GM19397 (cell line): Measurements from ENCODE around the gene NKAIN4.
A peak's percentile ranks its signal among the peaks of the same experiment; 100 is the strongest.

Source experiments
- ATAC-seq: cut with Tn5 transposase; IDR thresholded peaks from one replicate; pipeline ENCODE4 v1.9.1; 2021; ENCODE audit warnings: mild to moderate bottlenecking, moderate library complexity; ENCODE audit not compliant: unreplicated experiment

Gene NKAIN4

DNA sequence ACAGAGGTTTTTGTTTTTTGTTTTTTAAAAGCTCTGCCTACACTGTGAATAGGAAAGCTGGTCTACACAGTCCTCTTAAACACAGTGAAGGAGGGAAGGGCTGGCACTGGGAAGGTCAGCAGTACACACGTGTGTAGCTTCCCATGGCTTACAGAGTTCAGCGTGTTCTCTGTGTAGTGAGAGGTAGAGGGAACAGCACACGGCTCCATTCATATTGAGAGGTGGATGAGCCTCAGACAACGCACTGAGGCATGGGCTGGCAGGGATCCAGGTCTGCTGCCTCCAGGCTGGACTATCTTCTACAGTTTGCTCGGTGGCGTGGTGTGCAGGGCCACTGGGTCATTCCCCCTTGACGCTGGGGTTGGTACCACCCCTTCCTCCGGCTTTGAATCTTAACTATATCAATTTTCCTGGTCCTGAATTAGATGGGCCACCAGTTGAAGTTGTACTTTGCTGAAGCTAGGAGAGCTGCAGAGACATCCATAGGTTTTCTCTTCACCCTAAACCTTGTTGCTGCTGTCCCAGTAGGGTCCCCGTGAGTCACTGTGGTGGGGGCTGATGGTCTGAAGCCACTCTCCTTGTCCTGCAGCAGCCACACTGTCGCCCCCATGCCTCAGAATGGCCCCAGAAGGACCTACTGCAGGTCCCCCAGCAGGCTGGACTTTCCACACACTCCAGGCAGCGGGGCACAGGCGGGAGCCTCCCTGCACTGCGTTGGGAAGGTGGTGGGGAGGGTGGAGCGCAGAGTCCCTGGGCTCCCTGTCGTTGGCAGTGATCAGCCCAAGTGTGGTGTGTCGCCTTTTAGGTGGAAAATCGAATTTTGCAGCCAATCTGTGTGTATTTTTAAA is 20.3 kb upstream of the NKAIN4 start:
- no peak for ATAC-seq

DNA sequence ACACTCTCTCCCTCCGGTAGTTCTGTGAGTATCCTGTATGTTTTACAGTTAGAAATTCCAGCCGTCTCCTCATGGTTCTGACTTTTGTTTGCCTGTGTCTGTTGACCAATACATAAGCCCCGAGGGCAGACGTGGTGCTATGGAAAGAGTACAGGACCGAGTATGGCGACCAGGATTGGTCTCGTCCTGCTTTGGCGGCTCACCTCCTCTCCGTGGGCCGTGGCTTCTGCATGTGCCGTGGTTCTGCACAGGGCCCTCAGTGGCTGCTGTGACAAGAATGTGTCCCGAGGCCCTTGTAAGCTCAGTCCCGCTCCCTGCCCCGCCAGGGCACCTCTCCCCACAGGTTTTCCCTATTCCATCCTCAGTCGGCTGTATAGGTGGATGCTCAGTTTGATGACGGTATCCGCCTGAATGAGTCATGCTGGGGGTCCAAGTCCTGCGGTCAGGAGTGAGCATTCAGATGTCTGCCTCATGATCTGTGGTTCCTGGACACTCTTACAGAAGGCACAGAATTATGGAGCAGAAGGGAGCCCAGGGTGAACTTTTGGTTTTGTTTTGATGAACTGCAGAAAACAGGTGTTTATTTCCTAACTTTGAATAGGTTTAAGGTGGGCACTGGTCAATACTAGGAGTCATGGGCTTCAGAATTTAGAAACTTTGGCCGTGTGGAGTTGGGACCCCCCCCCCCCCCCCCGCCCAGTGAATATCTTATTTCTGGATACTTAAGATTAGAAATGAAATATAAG is 19.5 kb upstream of the NKAIN4 start:
- ATAC-seq, result no peak

DNA sequence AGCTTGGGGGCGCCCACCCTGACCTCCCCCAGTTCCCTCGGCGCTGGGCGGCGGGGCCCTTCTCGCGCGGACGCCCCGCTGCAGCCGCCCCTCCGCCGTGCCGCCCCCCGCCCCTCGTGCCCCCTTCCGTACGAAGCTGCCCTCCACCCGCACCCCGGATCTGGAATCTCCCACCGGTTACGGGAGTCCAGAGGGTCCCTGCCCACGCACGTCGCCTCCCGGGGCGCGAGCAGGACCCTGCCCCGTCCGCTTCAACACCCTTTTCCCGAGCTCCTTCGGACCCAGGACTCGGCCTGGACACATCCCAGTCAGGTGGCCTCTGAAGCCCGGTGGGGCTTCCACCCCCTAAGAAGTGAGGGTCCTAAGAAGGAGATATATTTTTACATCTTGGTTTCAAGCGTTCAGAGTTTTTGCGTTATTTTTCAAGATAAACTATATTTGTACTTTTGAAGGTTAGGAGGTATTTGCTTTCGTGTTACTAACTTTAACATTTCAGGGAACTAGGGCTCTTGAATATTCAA is 18.9 kb upstream of the NKAIN4 start:
- ATAC-seq, result no peak

DNA sequence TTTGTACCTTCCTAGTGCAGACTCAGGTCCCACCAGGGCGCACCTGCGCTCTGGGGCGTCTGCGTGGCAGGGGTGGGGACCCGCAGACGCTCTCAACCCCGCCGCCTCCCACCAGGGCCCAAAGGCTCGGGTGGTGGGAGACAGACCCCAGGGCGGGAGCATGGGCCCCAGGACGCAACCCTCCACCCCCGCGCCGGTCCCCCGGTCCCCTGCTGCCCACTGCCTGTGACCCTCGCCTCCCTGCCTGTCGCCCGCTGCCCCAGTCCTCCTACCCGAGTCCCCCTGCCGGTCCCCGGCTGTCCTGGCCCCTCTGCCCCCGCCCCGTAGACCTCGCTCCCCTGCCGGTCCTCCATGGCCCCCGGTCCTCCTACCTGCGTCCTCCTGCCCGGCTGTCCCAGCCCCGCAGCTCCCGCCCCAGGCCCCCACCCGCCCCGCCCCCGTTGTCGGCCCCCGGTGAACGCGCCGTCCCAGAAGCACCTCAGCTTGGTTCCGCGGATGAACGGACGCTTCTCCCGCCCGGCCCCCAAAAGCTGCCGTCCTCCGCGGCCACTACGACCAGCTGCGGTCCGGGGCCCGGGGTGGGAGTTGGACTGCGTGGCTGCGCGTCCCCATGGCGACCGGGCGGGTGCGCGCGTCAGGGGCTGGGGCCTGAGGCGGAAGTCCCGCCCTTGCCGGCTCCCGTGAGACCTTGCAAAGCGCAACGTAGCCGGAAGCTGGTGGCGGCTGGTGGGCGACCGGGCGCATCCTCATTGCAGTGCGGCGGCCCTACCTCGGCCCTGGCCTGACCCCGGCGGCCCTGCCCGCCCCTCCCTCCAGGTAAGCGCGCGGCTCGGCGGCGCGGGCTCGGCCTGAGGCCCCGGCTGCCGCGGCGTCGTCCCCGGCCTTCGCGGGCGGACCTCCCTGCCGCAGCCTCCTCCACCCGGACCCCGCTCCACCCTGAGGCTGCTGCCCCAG is 18.1 kb upstream of the NKAIN4 start, which contains the start of gene ARFGAP1:
ARFGAP1 (plus strand) TSS at position 709 of the 954 bp plus-strand sequence. CDS start 2,768 bp downstream, outside the sequence.
- peak; percentile 85 for ATAC-seq

DNA sequence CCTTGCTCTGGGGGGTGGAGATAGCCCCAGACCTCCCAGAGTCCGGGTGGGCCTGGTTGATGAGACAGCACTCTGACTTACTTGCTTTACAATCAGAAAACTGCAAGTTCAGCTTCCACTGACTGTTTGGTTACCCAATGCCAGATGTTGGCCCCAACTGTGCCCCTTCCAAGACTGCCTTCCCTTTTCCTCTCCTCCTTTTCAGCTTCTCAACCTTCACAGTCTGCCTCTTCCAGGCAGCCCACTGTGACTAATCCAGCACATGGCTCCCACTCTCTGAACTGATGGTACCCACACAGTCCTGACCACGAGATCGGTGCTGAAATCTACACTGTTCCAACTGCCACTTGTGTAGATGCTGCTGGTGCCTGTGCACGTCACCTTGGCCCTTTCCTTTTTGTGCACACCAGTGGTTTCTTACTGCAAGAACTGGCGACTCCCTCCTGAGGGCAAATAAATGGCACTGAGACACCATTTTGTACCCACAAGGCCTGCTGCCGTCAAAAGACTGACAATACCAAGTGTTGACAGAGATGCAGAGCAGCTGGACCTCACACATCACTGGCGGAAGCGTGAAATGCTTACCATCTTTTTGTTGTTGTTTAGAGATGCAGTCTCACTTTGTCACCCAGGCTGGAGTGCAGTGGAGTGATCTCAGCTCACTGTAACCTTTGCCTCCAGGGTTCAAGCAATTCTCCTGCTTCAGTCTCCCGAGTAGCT is 16.5 kb upstream of the NKAIN4 start:
- ATAC-seq, result no peak

DNA sequence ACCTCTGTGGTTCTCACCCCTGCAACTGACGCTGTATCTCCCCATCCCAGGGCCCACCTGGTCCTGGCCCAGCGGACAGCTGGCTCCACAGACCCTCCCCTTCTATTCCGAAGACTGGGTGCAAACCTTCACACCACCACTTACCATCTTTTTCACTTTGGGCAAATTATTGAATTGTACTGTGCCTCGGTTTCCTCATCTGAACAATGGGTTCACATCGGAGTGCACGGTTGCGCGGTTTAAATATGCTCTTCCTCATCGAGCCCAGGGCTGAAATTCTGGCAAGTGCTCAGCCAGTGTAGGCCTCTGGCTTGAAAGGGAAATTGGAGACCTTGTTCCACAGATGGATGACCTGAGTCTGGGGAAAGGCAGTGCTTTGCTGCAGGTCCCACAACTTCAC is 15.5 kb upstream of the NKAIN4 start:
- no peak for ATAC-seq

DNA sequence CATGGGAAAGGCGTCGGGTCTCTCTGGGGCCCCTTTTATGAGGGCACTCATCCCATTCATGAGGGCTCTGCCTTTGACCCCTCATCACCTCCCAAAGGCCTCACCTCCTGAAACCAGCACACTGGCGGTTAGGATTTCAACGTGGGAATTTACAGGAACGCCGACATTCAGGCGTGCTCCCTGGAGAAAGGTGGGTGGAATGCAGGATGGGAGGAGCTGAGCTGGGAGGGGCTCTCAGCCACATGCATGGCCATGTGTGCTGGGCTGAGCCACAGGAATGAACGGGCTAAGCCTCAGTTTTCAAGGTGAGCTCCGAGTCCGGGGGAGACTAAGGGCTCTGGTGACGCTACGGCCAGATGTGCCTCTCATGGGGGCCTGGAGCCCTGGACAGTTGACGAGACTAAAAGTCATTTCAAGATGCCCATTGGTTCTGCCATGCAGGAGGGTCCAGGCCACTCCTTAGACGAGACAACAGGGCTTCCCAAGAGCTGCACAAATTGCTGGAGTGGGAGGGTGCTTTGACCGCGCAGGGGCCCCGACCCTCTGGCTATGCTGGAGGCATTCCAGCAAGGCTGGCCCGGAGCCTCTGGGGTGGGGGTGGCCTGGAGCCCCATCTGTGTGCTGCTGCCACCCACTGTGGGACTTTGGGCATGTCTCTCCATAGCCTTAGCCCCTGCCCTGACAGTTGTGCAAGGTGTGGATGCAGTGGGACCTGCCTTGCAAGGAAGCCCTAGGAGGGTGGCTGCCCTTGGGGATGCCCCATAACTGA is 14.6 kb upstream of the NKAIN4 start:
- ATAC-seq, result no peak

DNA sequence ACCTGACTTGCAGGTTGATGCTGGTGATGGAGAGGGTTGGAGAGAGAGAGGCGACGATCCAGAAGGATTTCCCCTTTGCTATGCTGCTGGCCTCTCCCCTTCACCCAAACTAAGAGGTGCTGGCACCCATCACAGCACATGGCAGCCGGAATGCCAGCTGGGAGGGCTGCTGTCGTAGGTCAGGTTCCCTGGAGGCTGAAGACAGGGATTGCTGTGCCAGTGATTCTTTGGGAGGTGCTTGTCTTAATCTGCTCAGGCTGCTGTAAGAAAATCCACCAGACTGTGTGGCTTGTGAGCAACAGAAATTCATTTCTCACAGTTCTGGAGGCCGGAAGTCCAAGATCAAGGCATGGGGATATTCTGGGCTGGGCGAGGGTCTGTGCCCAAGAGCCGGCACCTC is 14.0 kb upstream of the NKAIN4 start:
- ATAC-seq, result no peak

DNA sequence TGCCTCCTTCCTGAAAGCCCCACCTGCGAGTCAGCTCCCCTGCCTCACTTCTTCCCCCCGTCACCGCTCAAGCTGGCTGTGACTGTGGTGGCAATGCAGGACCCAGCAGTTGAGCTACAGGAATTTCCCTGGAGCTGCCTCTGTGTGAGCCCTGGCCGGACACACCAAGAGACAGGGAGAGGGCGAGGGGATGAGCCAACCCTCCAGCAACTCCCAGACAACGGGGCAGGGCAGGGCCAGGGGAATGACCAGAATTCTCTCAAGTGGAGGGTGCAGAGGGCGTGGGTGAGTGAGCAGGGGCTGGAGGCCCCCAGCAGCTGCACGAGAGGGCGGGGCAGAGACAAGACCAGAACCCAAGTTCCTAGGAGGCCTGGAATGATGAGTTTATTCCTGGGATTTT is 13.4 kb upstream of the NKAIN4 start:
- no peak for ATAC-seq

DNA sequence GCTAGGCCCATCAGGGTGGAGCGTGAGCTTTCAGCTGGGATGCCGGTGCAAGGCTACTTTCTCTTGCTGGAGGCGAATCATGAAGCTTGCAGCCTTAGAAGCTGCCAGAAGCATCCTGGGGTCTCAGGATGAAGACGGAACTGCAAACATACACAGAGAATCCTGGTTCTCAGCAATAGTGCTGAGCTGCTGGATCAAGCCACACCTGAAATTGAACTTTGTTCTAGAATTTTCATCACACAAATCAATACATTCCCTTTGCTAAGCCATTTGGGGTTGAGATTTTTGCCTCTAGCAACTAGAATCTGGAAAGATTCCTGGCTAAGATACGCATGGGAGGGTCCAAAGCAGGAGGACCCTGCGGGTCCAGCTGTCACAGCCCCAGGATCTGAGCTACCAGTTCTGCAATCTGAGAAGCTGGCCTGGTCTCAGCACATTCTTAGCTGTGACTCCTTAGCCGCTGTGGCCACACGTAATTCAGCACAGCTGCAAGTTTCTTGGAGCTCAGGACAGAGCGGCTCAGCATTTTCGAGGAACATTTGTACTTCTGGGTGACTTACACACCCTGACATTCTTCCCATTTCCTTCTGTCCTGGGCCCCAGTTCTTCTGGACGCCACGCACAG is 11.7 kb upstream of the NKAIN4 start:
- ATAC-seq, result no peak

DNA sequence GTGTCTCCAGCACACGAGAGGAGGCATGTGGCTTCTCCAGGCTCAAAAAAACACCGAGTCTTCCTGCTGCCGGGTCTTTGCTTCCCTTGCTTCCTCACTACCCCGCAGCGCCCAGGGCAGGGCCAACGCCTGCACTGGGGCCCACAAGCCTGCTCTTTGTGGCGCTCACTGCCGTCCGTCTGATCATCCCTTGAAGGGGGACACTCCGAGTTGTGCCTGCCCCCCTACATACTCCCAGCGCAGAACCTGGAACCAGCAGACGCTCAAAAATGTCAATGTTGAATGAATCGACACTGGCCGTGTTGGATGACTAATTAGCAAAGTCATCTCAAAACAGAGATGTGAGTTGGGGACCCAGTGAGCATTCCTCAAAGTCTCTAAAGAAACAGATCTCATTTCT is 10.3 kb upstream of the NKAIN4 start:
- no peak for ATAC-seq

DNA sequence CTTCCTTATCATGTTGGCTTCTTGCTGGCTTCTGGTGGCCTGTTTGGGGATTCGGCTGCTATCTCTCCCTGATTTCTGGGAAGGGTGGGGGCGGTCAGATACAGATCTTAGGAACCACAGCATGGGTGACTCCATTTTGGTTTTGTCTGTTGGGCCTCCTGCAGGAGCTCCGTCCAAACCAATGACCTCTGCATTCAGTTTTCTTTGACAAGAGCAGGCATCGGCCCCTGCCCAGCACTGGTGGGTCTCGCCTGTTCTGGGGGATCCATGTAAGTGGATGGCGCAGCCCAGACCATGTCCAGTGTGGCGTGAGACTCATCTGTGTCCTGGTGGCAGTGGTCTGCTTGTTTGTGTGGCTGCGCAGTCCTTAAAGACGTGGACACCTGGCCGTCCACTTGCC is 9.7 kb upstream of the NKAIN4 start:
- no peak for ATAC-seq

DNA sequence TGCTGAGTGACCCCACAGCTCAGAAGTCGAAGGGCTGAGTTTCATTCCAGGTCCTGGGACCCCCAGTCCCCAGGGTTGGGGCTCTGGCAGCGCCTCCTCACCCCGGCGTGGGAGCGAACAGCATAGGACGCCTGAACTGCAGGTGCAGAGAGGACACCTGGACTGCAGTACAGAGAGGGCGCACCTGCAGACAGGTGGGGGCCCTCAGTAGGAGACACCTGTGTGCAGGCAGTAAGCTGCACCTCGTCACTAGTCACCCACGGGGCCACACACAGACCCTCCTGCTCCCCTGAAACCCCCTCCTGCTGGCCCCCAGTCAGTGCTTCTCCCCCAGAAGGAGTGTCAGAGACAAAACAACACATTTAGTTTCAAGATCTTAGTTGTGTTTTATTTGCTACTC is 8.6 kb upstream of the NKAIN4 start:
- no peak for ATAC-seq

DNA sequence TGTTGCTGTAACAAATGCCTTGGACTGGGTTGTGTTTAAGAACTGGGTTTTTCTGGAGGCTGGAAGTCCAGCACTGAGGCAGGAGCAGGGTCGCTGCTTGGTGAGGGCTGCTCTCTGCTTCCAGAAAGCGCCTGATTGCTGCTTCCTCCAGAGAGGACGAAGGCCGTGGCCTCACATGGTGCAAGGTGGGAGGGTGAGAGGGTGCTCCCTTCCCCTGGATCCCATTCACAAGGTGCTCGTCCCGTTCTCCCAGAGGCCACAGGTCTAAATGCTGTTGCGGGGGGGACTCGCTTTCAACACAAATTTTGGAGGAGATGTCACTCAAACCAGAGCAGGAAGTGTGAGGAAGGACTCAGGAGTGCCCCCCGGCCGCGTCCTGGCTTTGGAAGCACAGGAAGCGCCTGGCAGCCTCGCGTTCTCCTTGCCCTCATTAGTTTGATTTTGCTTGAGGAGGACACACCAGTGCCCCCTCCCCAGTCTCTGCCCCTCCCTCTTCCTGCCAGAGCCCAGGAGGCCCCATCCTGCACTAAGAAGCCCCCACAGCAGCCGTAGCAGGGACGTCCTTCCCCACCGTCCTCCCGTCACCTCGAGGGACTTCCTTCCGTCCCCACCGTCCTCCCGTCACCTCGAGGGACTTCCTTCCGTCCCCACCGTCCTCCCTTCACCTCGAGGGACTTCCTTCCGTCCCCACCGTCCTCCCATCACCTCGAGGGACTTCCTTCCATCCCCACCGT is 7.7 kb upstream of the NKAIN4 start:
- ATAC-seq, result no peak

DNA sequence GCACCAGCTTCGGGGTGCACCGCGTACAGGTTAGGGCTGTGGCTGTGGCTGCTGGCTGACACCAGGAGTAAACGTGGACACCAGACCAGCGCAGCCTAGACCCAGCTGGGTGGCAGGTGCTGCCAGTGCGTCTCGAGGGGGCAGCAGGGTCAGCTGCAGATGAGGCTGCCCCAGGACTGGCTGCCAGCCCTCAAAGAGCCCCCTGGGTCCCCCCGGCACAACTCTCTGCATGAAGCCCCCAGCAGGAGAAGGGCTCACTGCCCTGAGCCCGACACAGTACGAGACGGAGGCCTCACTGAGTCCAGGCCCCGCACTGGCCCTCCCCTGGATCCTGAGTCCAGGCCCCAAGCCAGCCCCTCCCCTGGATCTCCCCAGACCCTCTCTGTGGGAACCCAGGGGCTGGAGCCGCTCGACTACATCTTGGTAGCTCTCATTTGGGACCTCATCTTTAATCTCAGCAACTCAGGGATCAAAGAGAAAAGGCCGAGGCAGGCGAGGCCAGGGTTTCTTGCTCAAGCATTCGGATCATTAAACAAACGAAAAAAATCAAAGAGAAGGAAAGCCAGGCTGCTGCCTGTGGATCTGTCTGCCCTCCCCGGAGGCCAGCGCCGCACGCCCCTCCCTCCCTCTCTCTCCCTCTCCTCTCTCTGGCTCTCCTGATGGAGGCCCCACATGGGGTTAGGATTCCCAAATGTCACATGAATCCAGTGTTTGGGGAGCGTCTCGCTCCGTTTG is 7.0 kb upstream of the NKAIN4 start:
- ATAC-seq, result no peak

DNA sequence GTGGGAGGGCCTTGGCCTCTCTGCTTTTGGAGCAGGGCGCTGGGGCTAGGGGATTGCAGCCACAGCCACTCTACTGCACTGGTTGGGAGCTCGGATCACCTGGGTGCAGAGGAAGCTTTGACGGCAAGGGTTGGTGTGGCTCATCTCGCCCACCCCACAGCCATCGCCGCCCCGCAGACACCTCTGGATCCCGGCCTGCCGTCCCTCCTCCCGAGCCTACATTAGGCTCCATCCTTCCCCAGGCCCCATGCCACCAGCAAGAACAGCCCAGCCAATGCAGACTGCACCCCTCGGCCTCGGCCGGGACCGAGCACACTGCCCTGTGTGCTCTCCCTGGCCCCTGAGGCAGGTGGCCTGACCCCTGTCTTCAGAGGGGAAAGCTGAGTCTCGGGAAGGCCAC is 6.3 kb upstream of the NKAIN4 start:
- no peak for ATAC-seq

DNA sequence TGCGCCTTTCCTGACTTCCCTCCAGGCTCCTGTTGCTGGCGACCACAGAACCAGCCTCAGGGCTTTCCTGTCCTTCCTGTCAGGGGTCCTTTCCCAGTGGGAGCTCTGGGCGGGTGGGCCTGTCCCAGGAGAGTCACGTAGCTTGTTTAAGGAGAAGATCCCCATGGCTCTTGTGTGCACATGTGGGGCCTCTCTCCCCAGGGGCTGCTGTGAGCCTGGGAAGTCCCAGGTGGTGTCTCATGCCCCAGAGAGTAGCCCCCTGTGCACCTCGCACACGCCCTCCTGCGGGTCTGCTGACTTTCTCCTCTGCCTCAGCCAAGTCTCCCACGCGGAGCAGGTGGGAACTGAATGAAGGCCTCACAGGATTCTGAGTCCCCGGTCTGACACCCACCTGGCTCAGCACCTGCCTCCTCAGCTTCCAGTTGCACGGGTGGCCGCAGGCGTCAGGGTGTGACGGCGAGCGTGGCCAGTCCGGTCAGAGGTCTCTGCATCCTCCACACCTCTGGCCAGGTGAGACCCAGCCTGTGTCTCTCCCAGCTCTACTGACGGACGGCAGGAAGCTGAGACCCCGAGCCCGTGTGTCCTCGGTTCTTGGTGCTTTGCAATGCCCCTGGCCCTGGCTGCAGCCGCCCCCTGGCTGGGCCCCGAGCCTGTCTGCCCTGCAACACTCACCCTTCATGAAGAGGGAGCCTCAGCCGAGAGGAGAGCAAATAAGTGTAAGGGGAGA is 5.6 kb upstream of the NKAIN4 start:
- ATAC-seq, result no peak
